CD4-positive, alpha-beta T cell treated with Interleukin-6 for 4 hours (primary cell): Measurements from ENCODE around the gene CCN6.
"Not testable (repeated sequence)": the region's sequence is repeated elsewhere in the genome, so short reads cannot be mapped to it uniquely, and the experiment has no call there.

Source experiments
- DNase-seq: peaks from one replicate; pipeline ENCODE4 v3.0.0-alpha.2; 2020; ENCODE audit warnings: mixed read lengths

CCN6 gene

DNA sequence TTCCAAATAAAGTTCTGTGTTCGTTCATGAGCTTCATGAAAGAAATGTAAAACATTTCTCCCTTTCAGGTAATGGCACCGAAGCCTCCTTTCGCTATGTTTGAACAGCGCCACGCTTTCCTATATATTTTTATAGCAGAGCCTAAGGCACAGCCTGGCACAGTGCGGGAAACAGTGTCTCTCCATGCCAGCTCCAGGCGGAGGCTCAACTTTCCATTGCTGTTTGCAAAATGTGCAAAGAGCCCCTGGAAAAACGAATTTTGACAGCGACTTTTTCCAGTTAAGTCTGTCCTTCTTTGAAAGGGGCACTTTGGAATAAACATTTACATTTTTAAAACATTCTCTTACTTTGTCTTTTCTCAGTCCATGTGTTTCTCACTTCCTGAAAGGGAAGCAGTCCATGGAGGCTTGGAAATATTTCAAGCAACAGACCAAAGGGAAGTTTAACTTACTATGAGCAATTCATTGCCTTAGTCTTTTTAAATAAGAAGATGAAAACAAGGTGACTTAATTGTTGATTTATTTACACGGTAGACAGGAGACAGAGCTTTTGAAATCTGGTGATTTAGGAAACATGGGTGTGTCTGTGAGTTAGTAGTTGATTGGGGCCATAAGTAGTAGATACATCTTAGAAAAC, 769 bp downstream of the CCN6 start:
- DNase-seq: no peak

DNA sequence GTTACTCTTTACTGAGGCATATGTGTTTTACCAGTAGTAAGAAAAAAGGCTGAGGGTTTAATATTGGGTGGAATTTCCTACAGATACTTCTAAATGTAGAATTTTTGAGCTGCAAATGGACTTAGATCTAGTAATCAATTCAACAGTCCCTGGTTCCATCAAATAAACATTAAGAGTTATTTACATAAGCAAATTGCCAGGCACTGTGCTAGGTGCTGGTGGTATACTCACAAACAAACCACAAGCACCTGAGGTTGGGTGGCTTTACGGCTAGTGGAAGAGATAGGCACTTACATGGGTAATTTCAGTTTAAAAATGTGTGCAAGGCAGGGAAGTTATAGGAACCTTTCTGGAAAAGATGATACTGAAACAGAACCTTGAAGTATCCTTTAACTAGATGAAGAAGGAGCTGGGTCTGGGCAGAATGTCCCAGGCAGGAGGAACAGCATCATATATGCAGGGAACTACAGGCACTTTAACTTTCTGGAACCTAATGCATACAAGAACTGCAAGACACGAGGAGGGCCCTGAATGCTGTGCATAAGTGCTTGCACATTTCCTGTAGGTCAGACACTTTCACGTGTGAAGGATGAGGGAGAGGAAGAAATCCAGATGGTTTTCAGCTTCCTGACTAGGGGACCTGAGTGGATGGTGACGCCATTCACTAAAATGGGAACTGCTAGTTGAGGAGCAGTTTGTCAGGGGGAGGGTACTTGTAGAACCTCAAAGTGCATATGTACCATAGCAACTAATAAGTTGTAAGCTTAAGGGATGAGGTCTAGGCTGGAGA, 4.5 kb downstream of the CCN6 start:
- no peak for DNase-seq

DNA sequence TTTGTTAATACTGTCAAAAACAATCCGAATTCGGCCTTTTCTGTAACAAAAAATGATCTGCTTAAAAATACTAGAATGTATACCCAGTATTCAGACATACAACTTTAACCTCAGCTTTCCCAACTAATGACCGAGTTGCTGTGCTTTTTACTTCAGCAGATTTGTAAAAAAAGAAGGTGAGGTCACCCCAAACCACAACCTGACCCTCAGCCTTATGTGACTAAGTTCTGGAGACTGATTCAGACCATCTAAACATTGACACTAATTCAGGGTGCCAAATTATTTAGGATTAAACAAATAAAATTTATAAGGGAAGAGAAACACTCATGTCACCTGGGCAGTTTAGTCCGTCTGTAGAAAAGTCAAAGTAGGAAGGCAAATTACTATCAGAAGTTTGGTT, 7.7 kb downstream of the CCN6 start:
- no peak for DNase-seq

DNA sequence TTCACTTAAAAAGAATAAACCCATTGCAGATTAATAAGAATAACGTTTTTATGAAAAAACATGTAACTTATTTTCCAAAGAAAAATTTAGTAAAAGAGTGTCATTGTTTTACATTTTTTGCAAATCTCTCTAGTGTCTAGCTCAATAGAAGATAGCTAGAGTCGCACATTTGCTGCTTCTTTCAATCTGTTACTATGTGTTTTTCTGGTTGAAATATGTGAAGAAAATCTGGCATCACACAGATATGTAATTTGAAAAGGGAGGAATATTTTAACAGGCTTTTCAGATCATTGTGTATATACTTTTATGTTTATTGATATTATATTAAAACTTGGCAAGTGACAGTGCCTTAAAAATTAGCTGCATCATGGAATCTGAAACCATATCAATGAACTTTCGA, 9.1 kb downstream of the CCN6 start:
- no peak for DNase-seq

DNA sequence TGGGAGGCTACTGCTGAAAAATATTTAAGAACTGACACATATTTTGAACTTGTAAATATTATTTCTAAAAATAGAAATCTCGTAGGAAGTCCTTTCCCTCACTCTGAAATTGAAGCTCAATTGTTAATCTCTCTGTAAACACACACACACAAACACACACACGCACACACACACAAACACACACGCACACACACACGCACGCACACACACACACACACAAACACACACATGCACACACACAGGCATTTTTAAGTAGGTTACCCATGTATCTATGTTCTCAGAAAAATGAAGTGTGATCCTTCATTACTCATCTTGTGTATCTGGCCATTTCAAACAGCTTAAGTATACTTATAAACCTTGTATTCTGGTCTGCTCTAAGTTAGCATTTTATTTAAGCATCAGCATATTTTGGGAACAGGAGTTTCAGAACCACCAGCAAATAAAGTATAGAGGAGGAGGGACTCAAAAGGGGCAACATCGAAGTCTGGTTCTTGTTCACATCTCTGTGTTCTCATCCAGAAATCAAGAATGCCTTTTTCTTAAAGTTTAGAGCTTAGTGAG, 11.6 kb downstream of the CCN6 start:
- DNase-seq: no peak

DNA sequence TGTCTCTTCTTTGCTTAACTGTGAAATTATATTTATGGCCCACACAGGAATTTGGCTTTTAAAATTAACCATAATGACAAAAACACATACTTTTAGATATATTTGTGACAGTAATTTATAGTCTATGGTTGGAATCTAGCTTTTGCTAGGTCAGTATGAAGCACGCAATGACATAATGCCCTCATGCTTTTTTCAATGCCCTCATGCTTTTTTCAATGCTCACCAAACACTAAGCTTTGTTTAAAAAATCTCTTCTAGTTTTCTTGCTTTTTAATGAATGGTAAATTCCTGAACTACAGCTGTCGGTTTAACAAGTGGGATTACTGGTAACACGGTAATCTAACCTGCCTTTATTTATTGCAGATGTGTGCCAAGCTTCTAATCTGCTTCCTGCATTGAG, 12.7 kb downstream of the CCN6 start:
- no peak for DNase-seq

DNA sequence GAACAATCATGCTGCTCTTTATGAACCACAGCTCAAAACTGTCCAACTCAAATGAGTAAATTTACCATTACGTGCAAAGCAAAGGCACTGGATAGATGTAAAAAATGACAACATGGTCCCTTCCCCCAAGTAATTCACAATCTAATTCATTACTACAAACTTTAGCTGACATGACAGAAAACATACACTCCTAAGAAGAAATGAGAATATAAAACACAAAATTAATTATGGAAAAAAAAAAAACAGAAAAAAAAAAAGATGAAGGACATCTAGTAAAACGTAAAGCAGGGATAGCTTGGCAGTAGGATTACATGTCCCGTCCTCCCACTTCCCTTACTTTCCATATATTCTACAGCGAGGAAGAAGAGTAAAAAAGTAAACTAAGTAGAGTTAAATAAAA, 27.7 kb downstream of the CCN6 start:
- DNase-seq: no peak

DNA sequence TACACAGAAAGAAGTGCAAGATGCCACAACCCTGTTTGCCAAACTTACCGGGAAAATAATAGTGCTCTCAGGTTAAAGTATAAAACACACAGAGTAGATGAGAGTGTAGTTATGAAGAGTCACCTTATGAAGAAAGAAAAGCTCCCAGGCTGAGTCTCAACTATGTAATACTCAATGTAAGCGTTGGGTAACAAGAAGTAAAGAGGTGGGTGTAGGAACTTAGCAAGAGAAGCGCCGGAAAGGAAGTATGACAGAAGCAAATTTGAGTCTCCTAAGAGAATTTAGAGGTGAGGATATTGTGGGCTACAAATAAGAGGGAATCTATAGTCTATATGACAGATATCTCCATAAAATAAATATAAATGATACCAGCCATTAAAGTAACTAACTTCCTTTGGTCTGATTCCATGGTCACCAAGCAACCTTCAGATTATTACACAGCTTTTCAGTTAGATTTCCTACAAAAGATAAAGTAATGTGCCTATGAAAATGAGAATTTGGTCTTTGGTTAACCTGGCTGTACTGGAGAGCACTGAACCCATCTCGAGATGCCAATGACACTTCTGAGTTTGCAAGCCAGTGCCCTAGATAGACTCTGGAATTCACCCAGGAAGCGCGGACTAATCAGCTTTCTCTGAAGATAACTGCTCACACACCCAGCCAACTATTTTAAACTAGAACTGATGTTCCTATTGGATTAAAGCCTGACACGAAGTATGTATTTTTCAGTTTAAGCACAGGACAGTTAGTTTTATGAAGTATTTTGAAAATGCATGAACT, 31.6 kb downstream of the CCN6 start:
- no peak for DNase-seq

DNA sequence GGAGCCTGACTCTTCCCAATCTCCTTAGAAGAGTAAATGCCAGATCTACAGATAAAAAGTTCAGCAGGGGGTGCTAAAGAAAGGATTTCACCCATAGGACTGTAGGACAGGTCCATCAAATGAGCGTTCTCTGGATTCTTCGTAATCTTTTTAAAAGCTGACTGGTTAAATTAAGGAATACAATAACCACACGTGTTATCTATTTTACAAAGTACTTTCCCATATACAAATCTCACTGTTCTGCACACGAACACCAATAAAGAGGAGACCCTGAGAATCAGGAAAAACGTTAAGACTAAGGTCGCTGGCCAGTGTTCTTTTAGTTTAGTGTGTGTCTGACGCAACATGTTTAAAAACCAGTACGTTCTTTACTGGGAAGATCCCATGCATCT, 32.8 kb downstream of the CCN6 start:
- DNase-seq: no peak

DNA sequence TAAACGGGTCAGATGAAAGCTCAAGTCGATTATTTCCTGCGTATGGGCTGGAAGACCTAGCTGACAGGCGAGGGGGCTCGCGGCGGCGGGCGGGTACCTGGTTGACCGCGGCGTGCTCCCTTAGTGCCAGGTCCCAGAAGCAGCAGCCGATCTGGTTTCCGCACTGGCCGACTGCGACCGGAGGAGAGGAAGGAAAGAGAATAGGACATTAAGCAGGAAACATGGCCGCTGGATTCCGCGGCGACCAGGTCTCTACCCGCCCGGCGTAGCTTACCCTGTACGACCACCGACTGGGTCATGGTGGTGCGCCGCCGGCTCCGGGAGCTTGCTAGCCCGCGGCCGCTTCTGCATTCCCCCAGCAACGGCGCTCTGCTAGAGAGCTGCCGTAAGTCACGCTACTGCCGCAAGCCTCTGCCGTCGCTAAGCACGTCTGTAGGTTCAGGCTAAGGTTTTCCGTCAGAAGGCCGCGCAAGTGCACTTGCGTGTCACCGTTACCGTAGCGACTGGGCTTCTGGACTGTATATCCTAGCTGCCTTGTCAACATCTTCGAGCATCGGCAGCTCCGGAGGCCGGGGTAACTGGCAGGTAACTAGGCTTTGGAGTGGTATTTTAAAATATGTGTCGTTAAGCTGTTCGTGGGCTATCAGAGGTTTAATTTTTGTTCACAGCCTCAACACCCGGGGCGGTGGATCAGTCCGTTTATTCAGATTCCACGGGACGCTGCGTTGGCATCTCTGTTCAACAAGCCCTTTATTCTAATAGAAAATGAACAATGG, 33.4 kb downstream of the CCN6 start, which contains the start of the genes FAM229B and TUBE1:
FAM229B (plus strand) TSS at position 456 of the 776 bp plus-strand sequence. CDS start 11,693 bp downstream, outside the sequence.
TUBE1 (minus strand) TSS at position 347 of the 776 bp plus-strand sequence; CDS start at position 299, 48 bp downstream.
- DNase-seq: peak; percentile 91

DNA sequence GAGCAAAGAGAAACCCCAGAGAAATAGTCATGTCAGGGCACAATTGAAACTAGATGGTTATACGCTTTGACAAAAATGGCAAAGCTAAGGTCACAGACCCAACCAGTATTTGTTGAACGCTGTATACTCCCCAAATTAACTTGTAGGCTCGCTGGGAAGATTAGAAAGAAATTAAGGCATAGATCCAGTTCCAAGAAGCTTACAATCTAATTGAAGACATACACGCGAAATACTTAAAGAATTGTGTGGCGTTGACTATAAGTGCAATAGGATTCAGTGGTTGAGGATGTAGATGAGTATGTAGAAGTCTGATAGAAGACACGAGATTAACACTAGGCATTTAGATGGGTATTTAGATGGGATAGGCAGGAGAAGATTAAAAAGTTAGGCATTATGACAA, 34.0 kb downstream of the CCN6 start:
- no peak for DNase-seq

DNA sequence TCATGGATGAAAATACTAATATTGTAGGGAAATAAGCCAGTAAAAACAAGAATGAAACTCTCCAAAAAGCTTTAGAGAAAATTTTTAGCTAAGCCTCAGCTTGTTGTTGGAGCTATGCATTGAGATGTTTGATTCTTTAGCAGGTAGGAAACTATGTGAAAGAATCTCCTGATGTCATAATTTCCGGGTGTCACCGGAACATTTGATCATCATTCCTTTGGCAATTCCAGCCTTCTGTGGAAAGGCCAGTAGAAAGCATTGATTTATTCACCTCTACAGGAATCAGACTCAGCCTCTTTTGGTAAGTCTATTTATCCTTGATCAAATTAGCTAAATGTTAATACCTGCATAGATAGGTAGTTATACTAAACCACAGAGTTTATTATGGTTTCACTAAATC, 43.0 kb downstream of the CCN6 start:
- DNase-seq: no peak

DNA sequence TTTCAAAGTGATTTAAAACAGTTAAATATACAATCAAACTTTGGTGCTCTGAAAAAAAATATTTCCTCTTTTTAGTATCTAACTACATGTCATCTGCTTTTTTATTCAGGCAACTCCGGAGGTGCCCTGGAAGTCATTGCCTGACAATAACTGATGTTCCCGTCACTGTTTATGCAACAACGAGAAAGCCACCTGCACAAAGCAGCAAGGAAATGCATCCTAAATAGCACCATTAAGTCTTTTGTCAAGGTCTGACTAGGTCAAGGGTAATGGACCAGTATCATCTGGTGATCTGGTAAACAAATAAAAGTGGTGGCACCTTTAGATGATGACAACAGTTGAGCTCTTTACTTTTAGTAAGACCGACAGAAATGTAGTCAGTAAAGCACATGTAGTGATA, 46.7 kb downstream of the CCN6 start:
- DNase-seq: no peak

DNA sequence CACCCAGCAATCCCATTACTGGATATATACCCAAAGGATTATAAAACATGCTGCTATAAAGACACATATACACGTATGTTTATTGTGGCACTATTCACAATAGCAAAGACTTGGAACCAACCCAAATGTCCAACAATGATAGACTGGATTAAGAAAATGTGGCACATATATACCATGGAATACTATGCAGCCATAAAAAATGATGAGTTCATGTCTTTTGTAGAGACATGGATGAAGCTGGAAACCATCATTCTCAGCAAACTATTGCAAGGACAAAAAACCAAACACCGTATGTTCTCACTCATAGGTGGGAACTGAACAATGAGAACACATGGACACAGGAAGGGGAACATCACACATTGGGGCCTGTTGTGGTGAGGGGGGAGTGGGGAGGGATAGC, 52.1 kb downstream of the CCN6 start:
- not testable (repeated sequence) for DNase-seq

DNA sequence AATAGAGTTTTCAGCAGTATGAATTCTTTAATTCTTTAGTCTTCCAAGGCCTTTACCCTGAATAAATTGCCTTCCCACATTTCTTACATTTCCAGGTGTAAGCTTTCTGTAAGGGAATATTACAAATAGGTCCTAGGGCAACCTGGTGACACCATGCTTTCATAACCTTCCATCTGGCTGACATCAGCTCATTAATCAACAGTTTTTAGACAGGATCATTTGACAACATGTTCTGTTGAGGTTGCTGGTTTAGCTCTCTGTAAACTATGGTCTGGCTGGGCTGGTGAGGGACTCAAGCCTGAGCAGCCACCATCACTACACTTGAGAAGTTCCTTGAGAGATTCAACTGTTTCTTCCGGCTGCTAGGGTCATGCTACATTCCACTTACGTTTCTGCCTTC, 52.7 kb downstream of the CCN6 start:
- DNase-seq: no peak

DNA sequence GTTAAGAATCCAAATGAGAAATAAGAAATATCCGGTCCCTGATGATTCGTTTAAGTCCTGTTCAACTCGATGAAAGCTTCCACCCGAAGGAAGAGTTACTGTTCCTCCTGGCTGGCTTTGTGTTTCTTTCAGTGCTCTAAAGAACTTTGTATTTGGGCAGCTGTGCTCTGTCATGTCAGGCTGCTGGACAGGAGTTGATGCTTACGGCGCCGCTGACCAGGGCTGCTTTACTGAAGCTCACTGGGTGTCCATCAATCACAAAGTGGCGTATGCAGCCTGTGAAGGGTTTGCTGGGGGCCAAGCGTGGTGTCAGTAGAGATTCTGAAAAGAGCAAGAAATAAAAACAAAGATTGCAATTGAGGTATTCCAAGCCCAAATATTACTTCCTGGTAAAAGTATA, 55.4 kb downstream of the CCN6 start:
- no peak for DNase-seq

DNA sequence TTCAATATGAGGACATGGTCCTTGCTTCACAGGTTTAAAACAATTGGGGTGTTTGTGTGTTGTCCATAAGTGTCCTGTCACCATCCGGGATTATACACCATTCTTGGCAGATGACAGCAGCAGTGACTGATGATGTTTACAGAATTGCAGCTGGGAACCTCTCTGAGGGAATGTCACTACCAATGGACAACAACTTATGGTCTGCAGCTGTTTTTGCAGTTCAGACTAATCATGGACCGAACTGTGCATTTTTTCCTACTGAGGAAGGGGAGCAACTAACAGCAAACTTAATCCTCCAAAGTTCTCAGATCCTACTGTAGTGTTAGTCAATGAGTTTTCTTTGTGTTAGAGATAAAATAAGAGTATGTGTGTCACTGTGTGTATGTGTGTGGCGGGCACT, 59.5 kb downstream of the CCN6 start:
- no peak for DNase-seq

DNA sequence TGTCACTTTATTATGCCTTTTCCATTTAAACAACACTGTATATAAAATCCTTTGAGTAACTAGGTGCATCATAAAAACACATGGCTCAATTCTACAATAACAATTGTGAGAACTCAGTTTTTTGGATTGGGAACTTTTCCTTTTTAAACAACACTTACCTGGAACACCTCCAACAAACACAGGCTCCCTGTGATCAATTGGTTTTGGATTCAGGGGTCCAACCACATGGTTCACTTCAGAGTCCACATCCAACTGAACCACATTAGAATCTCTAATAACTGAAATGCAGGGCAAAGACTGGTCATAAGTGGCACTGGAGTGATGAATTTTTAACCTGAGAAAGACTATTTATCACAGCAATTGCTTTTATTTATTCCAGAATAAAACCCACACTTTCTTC, 60.0 kb downstream of the CCN6 start:
- DNase-seq: no peak

DNA sequence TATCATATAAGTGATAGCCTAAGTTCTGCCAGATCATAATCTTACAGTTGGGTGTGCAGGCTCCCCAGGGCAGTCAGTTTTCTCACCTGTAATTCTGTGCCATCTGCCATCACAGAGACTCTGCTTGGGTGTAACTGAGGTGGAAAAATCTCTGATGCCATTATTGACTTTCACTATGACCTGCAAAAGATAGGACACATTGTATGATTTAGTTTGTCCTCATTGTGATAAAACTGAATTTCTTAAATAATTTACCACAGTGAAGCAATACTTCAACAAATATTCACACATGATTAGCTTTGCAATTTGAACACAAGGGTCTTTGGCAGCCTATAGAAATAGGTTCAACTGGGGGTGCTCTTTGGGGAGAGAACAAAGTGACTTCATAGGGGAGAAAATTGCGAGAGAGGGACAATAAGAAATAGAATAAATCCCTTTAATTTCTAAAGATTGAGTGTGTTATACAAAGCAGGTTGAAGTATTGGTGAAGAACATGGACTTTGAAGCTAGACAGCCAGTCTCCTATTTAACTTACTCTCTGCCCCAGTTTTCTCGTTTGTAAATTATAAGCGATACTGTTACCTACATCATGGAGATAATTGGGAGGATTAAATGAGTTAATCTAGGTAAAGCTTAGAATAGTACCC, 60.8 kb downstream of the CCN6 start:
- no peak for DNase-seq

DNA sequence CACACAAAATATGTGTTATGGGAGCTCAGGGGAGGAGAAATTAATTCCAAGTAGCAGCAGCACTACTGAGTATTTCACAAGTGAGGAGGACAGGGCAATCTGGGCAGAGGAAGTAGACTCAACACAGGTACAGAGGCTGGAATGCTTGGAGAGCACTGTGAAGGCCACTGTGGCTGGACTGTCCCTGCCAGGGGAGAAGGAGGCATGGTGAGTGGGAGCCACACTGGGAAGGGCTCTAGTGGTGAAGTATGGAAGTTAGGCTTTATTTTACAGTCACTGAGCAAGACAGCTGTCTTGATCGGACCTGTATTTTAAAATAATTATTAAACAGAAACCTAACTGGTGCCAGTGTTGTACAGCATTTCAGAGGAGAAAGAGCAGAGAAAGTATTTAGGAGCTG, 62.3 kb downstream of the CCN6 start:
- DNase-seq: no peak

DNA sequence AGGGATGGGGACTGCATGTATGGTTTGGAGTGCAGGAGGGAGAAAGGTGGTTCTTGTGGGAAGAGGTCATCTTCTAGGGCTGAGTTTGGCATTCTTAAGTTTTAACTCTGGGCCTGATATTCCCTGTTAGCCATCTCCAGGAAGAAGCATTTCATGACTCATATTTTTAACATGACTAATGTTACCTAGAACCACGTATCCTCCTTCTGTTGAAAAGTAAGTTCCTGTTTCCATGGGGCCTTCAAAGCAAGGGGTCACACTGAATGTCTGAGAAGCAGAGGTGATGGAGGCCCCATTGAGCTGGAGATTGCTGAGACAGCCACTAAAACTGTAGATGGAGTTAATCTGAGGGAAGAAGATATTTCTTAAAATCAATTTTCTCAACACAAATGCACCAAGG, 63.6 kb downstream of the CCN6 start:
- DNase-seq: no peak

DNA sequence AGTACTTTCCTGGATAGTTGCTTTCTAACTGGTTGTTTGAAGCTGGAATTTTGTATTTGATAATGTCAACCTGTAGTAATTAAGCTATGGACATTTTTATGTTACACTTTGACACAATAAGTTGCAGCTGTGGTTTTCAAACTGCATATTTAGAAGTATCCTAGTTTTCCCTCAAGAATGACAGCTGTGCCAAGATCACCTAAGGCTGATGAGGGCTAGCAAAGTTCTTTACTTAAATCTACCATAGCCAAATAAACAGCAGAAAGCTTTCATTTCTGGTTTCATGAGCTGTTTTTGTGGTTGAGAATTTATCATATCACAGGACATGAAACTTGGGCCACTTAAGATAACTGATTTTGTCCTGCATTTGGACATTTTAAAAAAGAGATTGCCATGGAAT, 64.1 kb downstream of the CCN6 start:
- DNase-seq: no peak
